Measurements from ENCODE around the gene LAP3.

- TF ChIP-seq CTCF (IDR thresholded peaks at IDR 0.05) (no peak), POLR2A (IDR thresholded peaks at IDR 0.05) (no peak)
These were observed 69.7 kb downstream of the LAP3 start for GRCh38 chr4:17646693-17647092.
